Stomach (tissue), 9 donors: ENCODE results near the gene NELFCD. TPM values are rescaled to one million over a fixed set of nuclear protein-coding genes. Genes with fewer than 3 reads are reported as not detected.

Experiments
- DNase-seq, 2 donors: peaks; one replicate each; pipeline versions ENCODE4 v3.0.0 to v3.0.0-alpha.2; 2013 to 2019
- H3K27ac ChIP-seq, 5 donors: fragments of 200-600 bp in 4 of 5; sonication (generic) in 4 of 5; one replicate each; pipeline ENCODE4 v1.5.1; 2013 to 2019; ENCODE audit warnings: mild to moderate bottlenecking in 1 of 5, moderate library complexity in 1 of 5
- H3K27me3 ChIP-seq, 3 donors: fragments of 200-600 bp; sonication (generic); one replicate each; pipeline ENCODE4 v1.5.1; 2017 to 2019; ENCODE audit warnings: mixed run types in 1 of 3
- H3K36me3 ChIP-seq, 4 donors: fragments of 200-600 bp; sonication (generic); 1 replicate in 3 of 4; 2 replicates in 1 of 4; pipeline ENCODE4 v1.5.1; 2016 to 2019
- H3K4me1 ChIP-seq, 4 donors: fragments of 200-600 bp; sonication (generic); one replicate each; pipeline ENCODE4 v1.5.1; 2016 to 2019
- H3K4me3 ChIP-seq, 4 donors: fragments of 200-600 bp; sonication (generic) in 3 of 4; one replicate each; pipeline ENCODE4 v1.5.1; 2016 to 2019; ENCODE audit warnings: mild to moderate bottlenecking in 1 of 4
- H3K9me3 ChIP-seq, 4 donors: fragments of 200-600 bp; sonication (generic); one replicate each; pipeline ENCODE4 v1.5.1; 2016 to 2019
- CTCF ChIP-seq, 7 experiments: fragments of 450-650 bp in 4 of 7; fragments of 200-600 bp in 3 of 7; sonication (generic) in 3 of 7; IDR thresholded peaks; one replicate each; pipeline ENCODE4 v1.5.1; 2016 to 2019; ENCODE audit warnings: antibody characterized with exemption in 7 of 7, control low read depth in 2 of 7, mild to moderate bottlenecking in 1 of 7
- EP300 ChIP-seq: sonication (generic); formaldehyde crosslinking; IDR thresholded peaks from one replicate; pipeline ENCODE4 v1.6.1; 2017; ENCODE audit warnings: antibody characterized with exemption
- POLR2A ChIP-seq, 4 donors: fragments of 450-650 bp; IDR thresholded peaks; one replicate each; pipeline ENCODE4 v1.6.1; 2016; ENCODE audit warnings: antibody characterized with exemption in 4 of 4, control low read depth in 2 of 4, mild to moderate bottlenecking in 1 of 4, moderate library complexity in 1 of 4
- POLR2AphosphoS5 ChIP-seq, 3 donors: sonication (generic); formaldehyde crosslinking; IDR thresholded peaks; one replicate each; pipeline ENCODE4 v1.6.1; 2016; ENCODE audit warnings: antibody characterized with exemption in 3 of 3
- WGBS, 5 donors: extraction: QIAGEN DNeasy Blood & Tissue Kit in 3 of 5; methylation state at CpG; one replicate each; pipeline versions ENCODE4 v1.1.5 to v1.1.7; 2013 to 2018; 5-methylcytosine and 5-hydroxymethylcytosine counted together
- intact Hi-C: fragments of 100-400 bp; cut with DNase I; formaldehyde crosslinking; loops from one replicate; pipeline ENCODE4 v1.15.1; 2023; ENCODE audit warnings: low total_unique reads
- polyA plus RNA-seq, 3 donors: library from polyadenylated mRNA; stranded (reverse); fragments of 200-250 nt; gene quantifications; one replicate each; pipeline ENCODE4 v1.2.3, GENCODE V29; 2013
- total RNA-seq, 5 donors: library from RNA; depleted of rRNA; stranded (reverse); fragments of >200 nt; gene quantifications; one replicate each; pipeline versions ENCODE4 v1.1.0 to v1.2.3, GENCODE V29; 2014 to 2016
- donor health status: healthy with polysubstance abuse.
- donor health status: Bipolar disorder and iron deficiency.
- donor health status: healthy.

NELFCD gene
- total and polyA plus RNA-seq, 8 donors, result 20.9 to 59.5 (median 41.2) TPM

- peak overlapping the region in 3 of 5 donors; percentile 5 to 44 (median 43) for H3K27ac ChIP-seq
- peak overlapping the region in 3 of 4 donors; percentile 19 to 26 (median 22) for H3K4me3 ChIP-seq
- H3K4me1 ChIP-seq, result peaks cover 32 to 69% (median 54%) of the 10 kb centered on the region in 4 donors
- peaks cover 21 to 66% (median 60%) of the 10 kb centered on the region in 4 donors for H3K36me3 ChIP-seq
- no peaks in the 10 kb centered on the region for H3K27me3 ChIP-seq
- no peak for TF ChIP-seq CTCF (IDR thresholded peaks at IDR 0.05)
- TF ChIP-seq POLR2A (IDR thresholded peaks at IDR 0.05), result no peak
- TF ChIP-seq POLR2AphosphoS5 (IDR thresholded peaks at IDR 0.05), result no peak
- no peak for TF ChIP-seq EP300
- no peaks in the 10 kb centered on the region for H3K9me3 ChIP-seq
- WGBS, 5 donors, result 17 to 39% (median 22%) methylated on average over 2 of the region's 2 CpGs
- intact Hi-C loops, result no loop called here
- DNase-seq, result no peak
Observed at GRCh38 chr20:59028812-59029211, 47.8 kb downstream of the NELFCD start.

- Histone ChIP-seq H3K4me1 (peaks cover 32 to 64% (median 53%) of the 10 kb centered on the region in 4 donors), H3K27ac (peak overlapping the region; percentile 54 to 94 (median 91)), H3K36me3 (peaks cover 23 to 66% (median 58%) of the 10 kb centered on the region in 4 donors), H3K4me3 (peak overlapping the region; percentile 78 to 85 (median 82)), H3K9me3 (no peaks in the 10 kb centered on the region), H3K27me3 (no peaks in the 10 kb centered on the region)
- TF ChIP-seq EP300, result no peak
- TF ChIP-seq POLR2AphosphoS5 (IDR thresholded peaks at IDR 0.05), result no peak
- TF ChIP-seq CTCF (IDR thresholded peaks at IDR 0.05), result no peak
- TF ChIP-seq POLR2A (IDR thresholded peaks at IDR 0.05), result no peak
- no peak for DNase-seq
- 59 to 70% (median 61%) methylated on average over 7 of the region's 7 CpGs for WGBS, 5 donors
- intact Hi-C loops, result no loop called here
Observed at GRCh38 chr20:59030911-59031563, 50.0 kb downstream of the NELFCD start.

GRCh38 chr20:59031564-59032022 lies 50.5 kb downstream of the NELFCD start:
- peak overlapping the region; percentile 88 to 94 (median 91) for H3K27ac ChIP-seq
- H3K27me3 ChIP-seq, result no peaks in the 10 kb centered on the region
- peaks cover 32 to 58% (median 50%) of the 10 kb centered on the region in 4 donors for H3K4me1 ChIP-seq
- DNase-seq, result no peak
- TF ChIP-seq POLR2A (IDR thresholded peaks at IDR 0.05) (no peak), EP300 (no peak), CTCF (IDR thresholded peaks at IDR 0.05) (no peak), POLR2AphosphoS5 (IDR thresholded peaks at IDR 0.05) (no peak)
- intact Hi-C loops, result no loop called here
- peak overlapping the region; percentile 78 to 85 (median 82) for H3K4me3 ChIP-seq
- peaks cover 25 to 66% (median 58%) of the 10 kb centered on the region in 4 donors for H3K36me3 ChIP-seq
- 7 to 23% (median 11%) methylated on average over 13 of the region's 13 CpGs for WGBS, 5 donors
- no peaks in the 10 kb centered on the region for H3K9me3 ChIP-seq

- Histone ChIP-seq H3K36me3 (peaks cover 30 to 66% (median 59%) of the 10 kb centered on the region in 4 donors), H3K4me1 (peaks cover 32 to 52% (median 48%) of the 10 kb centered on the region in 4 donors), H3K4me3 (peak within 1 kb of the TSS; percentile 78 to 85 (median 82)), H3K9me3 (no peaks in the 10 kb centered on the region), H3K27me3 (no peaks in the 10 kb centered on the region), H3K27ac (peak within 1 kb of the TSS; percentile 88 to 94 (median 91))
- TF ChIP-seq CTCF (IDR thresholded peaks at IDR 0.05), result no peak
- TF ChIP-seq POLR2A (IDR thresholded peaks at IDR 0.05), result peak in 2 of 4 donors; percentile 43 to 73
- TF ChIP-seq POLR2AphosphoS5 (IDR thresholded peaks at IDR 0.05), result peak; percentile 33 to 96 (median 92)
- no peak for TF ChIP-seq EP300
- 0 to 1% (median 1%) methylated on average over 37 to 86 of the region's 86 CpGs for WGBS, 5 donors
- peak; percentile 97 to 99 for DNase-seq
- intact Hi-C loops, result no loop called here
Observed at GRCh38 chr20:59032023-59032712, 51.1 kb downstream of the NELFCD start, which contains the start of gene ATP5F1E. Gene ATP5F1E (minus strand): TSS chr20:59032335. CDS start chr20:59032251, 84 bp downstream.
